H1 (cell line): Measurements from ENCODE around the gene ARHGEF25.

ENCODE experiments used
- BCL11A ChIP-seq, 2 experiments: IDR thresholded peaks; one replicate each; pipeline ENCODE4 v1.6.1; 2011; ENCODE audit warnings: low read depth in 2 of 2, low read length in 2 of 2, mild to moderate bottlenecking in 2 of 2
- CTCF ChIP-seq, 3 experiments: IDR thresholded peaks; 1 replicate in 2 of 3; 2 replicates in 1 of 3; pipeline versions ENCODE4 v1.5.1 to v1.6.1; 2011; ENCODE audit warnings: low read length in 3 of 3, mild to moderate bottlenecking in 3 of 3, inconsistent platforms in 2 of 3, low read depth in 1 of 3, moderate library complexity in 1 of 3; ENCODE audit not compliant: insufficient read depth in 1 of 3; ENCODE audit errors: control extremely low read depth in 1 of 3
- EZH2 ChIP-seq: fragments of 200-600 bp; sonication (generic); IDR thresholded peaks from 2 replicates; pipeline ENCODE4 v1.7.1; 2012; ENCODE audit warnings: low read depth, mild to moderate bottlenecking, moderate library complexity, low read length, inconsistent platforms; ENCODE audit not compliant: severe bottlenecking
- NRF1 ChIP-seq: IDR thresholded peaks from 2 replicates; pipeline ENCODE4 v1.6.1; 2011; ENCODE audit warnings: mild to moderate bottlenecking, low read depth, low read length, improper control_type of control experiment
- PHF8 ChIP-seq: fragments of 200-600 bp; sonication (generic); conservative IDR thresholded peaks from 2 replicates; pipeline ENCODE4 v1.7.1; 2012; ENCODE audit warnings: low read depth, mild to moderate bottlenecking, inconsistent platforms, low read length, moderate library complexity
- RAD21 ChIP-seq, 2 experiments: IDR thresholded peaks in 1 of 2; conservative IDR thresholded peaks in 1 of 2; 2 replicates each; pipeline ENCODE4 v1.6.1; 2011; ENCODE audit warnings: low read depth in 2 of 2, low read length in 2 of 2, improper control_type of control experiment in 1 of 2, inconsistent platforms in 1 of 2, mild to moderate bottlenecking in 1 of 2, moderate library complexity in 1 of 2
- RFX5 ChIP-seq: IDR thresholded peaks from 2 replicates; pipeline ENCODE4 v1.6.1; 2011; ENCODE audit warnings: low read depth, low read length, improper control_type of control experiment, borderline replicate concordance
- RNF2 ChIP-seq: fragments of 200-900, 300-1000 bp; sonication (generic); IDR thresholded peaks from 2 replicates; pipeline ENCODE4 v1.7.1; 2016; ENCODE audit warnings: borderline replicate concordance, low read depth, mild to moderate bottlenecking, antibody characterized with exemption, low read length; ENCODE audit not compliant: poor library complexity, severe bottlenecking; ENCODE audit errors: missing control alignments
- SP1 ChIP-seq: IDR thresholded peaks from 2 replicates; pipeline ENCODE4 v1.6.1; 2011; ENCODE audit warnings: low read depth, low read length
- TAF1 ChIP-seq: IDR thresholded peaks from 2 replicates; pipeline ENCODE4 v1.6.1; 2011; ENCODE audit warnings: mild to moderate bottlenecking, low read depth, low read length
- USF2 ChIP-seq: IDR thresholded peaks from 2 replicates; pipeline ENCODE4 v1.6.1; 2011; ENCODE audit warnings: low read length, improper control_type of control experiment

- no peak for TF ChIP-seq PHF8
- TF ChIP-seq RNF2: no peak
- TF ChIP-seq BCL11A (IDR thresholded peaks at IDR 0.05; ENCODE audit: low read depth in 2 of 2, low read length in 2 of 2): no peak
- TF ChIP-seq CTCF (IDR thresholded peaks at IDR 0.05; ENCODE audit: control extremely low read depth in 1 of 3, insufficient read depth in 1 of 3, low read depth in 1 of 3, low read length in 3 of 3): no peak
- no peak for TF ChIP-seq SP1
- no peak for TF ChIP-seq RAD21 (IDR thresholded peaks at IDR 0.05 in 1 of 2, conservative IDR thresholded peaks at IDR 0.05 in 1 of 2; ENCODE audit: low read depth in 2 of 2, low read length in 2 of 2)
- no peak for TF ChIP-seq TAF1
- no peak for TF ChIP-seq EZH2
- TF ChIP-seq NRF1: no peak
- TF ChIP-seq RFX5: no peak
- TF ChIP-seq USF2: no peak
Observed at GRCh38 chr12:57582440-57582839, 28.8 kb upstream of the ARHGEF25 start.
